OCI-LY3 (cell line): ENCODE results near the gene CCDC136.

ENCODE experiments used
- EZH2phosphoT487 ChIP-seq: fragments of 200-600 bp; shearing (Covaris generic); IDR thresholded peaks from 2 replicates; pipeline ENCODE4 v1.6.1; 2018; ENCODE audit warnings: antibody characterized with exemption, mixed run types, low read depth
- TF ChIP-seq, protein P1 (sequence below): fragments of 200-600, 300-600 bp; sonication (generic); IDR thresholded peaks from 2 replicates; pipeline ENCODE4 v1.5.1; 2014; ENCODE audit warnings: antibody characterized with exemption, low read length, low read depth

DNA sequence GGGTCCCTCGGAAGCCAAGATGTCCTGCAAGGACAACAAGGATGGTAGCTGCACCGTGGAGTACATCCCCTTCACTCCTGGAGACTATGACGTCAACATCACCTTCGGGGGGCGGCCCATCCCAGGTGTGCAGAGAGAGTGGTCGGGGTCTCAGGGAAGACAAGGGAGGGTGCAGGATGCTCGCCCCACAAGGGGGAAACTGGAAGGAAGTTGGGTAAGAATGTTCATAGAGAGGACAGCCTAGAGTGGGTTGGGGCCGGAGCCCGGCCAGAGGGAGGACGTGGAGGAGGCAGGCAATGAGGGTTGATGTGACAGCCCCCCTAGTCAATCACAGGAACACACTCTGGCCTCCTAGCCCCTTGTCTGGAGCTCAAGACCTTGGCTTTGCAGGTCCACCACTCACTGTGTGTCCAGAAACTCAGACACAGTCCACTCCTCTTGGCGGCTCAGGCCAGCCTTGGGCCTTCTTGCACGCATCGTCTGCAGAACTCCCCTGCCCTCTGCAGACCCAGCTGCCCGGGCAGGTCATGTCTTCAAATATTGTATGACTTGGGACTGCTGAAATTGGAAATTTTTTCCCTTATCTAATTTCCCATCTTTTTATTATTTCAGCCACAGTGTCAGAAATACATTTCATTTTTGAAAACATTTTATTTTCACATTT is 55.1 kb downstream of the CCDC136 start:
- TF ChIP-seq, protein P1, sequence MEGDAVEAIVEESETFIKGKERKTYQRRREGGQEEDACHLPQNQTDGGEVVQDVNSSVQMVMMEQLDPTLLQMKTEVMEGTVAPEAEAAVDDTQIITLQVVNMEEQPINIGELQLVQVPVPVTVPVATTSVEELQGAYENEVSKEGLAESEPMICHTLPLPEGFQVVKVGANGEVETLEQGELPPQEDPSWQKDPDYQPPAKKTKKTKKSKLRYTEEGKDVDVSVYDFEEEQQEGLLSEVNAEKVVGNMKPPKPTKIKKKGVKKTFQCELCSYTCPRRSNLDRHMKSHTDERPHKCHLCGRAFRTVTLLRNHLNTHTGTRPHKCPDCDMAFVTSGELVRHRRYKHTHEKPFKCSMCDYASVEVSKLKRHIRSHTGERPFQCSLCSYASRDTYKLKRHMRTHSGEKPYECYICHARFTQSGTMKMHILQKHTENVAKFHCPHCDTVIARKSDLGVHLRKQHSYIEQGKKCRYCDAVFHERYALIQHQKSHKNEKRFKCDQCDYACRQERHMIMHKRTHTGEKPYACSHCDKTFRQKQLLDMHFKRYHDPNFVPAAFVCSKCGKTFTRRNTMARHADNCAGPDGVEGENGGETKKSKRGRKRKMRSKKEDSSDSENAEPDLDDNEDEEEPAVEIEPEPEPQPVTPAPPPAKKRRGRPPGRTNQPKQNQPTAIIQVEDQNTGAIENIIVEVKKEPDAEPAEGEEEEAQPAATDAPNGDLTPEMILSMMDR: no peak
- TF ChIP-seq EZH2phosphoT487: no peak
